ENCODE measurements around the gene B9D1.

GRCh38 chr17:19313066-19313745, 49.3 kb downstream of the B9D1 start:
- TF ChIP-seq CTCF (IDR thresholded peaks at IDR 0.05) (no peak), POLR2A (IDR thresholded peaks at IDR 0.05) (no peak)

All from testis (tissue), 2 donors.